NOMO-1 treated with DMSO at 0.1 percent for 48 hours (cell line): ENCODE results near the gene ZBTB9.

ENCODE experiments used
- DNase-seq: peaks from one replicate; lab custom pipeline; 2025; ENCODE audit not compliant: unreplicated experiment; lab: John Stamatoyannopoulos, UW

ZBTB9 gene

GRCh38 chr6:33454009-33454946 lies at the start of gene ZBTB9:
Gene ZBTB9, plus strand, starts transcription at chr6:33454576. Its CDS starts 525 bp downstream, at chr6:33455101.
- peak; percentile 96 for DNase-seq

DNA sequence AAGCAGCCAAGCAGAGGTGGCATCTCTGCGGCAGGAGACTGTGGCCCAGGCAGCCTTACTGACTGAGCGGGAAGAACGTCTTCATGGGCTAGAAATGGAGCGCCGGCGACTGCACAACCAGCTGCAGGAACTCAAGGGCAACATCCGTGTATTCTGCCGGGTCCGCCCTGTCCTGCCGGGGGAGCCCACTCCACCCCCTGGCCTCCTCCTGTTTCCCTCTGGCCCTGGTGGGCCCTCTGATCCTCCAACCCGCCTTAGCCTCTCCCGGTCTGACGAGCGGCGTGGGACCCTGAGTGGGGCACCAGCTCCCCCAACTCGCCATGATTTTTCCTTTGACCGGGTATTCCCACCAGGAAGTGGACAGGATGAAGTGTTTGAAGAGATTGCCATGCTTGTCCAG lies 49.5 kb upstream of the ZBTB9 start:
- no peak for DNase-seq

GRCh38 chr6:33405386-33405940 lies 48.9 kb upstream of the ZBTB9 start:
- no peak for DNase-seq

- DNase-seq = no peak
These were observed 48.2 kb upstream of the ZBTB9 start for GRCh38 chr6:33406126-33406525.

GRCh38 chr6:33407132-33407718 lies 47.2 kb upstream of the ZBTB9 start:
- no peak for DNase-seq

DNA sequence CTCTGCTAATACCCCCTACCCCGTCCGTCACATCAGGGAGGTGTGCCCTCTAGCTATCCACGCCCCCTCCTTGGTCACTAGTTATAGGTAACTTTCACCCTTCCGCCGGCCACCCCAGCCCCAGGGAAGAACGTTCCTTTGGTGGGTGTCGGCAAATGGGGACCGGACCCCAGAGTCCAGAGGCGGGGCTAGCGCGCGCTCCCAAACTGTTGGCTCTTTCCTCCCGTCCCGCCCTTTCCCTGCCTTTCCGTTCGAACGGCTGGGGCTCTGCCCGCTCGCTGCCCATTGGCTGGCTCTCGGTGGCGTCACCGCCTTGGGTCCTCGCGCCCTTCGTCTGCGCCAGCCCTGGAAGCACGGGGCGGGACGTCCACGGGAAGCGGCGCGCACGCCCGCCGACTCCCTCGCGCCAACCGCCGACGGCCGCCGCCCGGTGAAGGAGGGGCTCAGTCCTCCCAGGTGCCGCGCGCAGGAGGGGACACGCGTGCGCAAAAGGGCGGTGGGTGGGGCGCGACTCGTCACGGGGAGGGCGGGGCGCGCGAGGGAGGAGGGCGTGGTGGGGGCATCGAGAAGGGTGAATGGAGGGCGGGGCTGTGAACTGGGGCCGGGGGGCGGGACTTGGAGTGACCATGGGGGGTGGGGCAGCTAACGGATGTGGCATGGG lies 44.2 kb upstream of the ZBTB9 start:
- DNase-seq = peak; percentile 96

DNA sequence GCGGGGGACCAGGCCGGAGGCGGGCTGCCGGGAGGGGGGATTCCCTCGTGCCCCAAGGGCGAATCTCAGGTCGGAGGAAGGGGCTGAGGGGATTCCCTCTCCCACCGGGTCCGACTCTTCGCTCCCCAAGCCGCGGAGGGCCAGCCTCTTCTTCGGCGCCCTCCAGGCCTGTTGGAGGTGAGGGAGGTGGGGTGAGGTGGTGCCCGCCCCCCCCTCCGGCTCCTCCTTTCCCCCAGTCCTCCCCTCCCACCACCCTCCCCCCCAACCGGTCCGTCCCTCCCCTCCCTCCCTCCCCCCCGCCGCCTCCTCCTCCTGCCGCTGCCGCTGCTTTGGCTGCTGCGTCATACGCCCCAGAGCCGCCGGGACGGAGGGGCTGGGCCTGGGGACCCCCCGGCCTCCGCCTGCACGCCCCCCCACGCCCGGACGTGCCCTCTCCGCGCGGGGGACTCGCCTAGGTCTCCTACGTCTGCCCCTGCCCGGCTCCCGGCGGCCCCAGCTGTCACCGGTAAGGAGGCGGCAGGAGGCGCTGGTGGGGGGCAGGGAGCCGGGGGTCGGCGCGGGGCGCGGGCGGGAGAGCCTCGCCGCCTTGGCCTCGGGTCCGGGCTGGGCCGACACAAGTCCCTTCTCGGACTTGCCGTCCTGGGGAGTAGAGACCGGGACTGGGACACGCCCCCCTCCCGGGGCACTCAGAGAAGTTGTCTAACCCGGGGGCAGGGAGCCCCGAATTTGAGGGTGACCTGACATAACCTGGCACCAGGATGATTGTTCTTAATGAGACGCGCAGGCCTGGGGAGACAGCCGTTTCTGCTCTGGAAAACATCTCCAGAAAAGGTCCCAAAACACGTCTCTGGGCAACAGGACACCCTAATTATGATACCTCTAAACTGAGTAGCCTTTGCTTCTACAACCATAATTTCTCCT lies 43.4 kb upstream of the ZBTB9 start, which contains the start of gene PHF1:
Gene PHF1, plus strand, starts transcription at position 304 of the 921 bp plus-strand sequence. CDS start 1,250 bp downstream, outside the sequence.
- DNase-seq = peak; percentile 79

DNA sequence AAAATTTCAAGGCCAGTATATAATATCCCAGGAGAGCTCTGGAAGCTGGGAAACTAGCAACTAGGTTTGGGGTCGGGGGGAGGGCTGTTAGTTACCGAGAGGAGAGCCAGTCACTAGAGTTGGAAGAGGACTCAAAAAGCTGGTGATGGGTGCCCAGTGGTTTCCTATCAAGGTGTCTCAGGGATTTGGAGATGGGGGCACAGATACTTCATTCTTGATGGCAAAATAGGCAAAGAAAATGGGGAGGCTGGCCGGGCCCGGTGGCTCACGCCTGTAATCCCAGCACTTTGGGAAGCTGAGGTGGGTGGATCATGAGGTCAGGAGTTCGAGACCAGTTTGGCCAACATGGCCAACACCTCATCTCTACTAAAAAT lies 42.8 kb upstream of the ZBTB9 start:
- DNase-seq = no peak

DNA sequence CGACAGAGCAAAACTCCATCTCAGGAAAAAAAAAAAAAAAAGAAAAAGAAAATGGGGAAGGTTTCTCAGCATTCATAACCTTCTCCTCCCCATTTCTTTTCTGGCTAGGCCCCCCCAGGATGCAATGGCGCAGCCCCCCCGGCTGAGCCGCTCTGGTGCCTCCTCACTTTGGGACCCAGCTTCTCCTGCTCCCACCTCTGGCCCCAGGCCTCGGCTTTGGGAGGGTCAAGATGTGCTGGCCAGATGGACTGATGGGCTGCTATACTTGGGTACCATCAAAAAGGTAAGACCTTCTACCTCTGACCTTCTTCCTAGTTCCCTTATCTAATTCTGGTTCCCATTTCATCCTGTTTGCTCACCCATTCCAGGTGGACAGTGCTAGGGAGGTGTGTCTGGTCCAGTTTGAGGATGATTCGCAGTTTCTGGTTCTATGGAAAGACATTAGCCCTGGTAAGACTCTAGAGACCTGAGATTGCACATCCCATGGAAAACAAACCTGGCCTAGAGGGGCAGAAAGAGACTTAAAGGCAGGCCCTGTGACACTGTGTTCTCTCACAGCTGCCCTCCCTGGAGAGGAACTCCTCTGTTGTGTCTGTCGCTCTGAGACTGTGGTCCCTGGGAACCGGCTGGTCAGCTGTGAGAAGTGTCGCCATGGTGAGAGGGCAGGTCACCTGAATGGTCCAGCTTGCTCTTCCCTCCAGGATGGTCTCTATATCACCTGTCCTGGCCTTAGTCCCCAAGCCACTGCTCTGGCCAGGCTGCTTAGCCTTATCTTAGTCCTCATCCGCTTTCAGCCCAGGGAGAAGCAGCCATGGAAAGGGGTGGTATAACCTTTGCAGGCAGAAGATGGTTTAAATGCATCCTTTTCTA lies 42.0 kb upstream of the ZBTB9 start:
- DNase-seq = no peak

- DNase-seq = no peak
These were observed 40.9 kb upstream of the ZBTB9 start for GRCh38 chr6:33413241-33414120.

GRCh38 chr6:33414592-33415271 lies 39.6 kb upstream of the ZBTB9 start:
- no peak for DNase-seq

- DNase-seq = no peak
These were observed 38.5 kb upstream of the ZBTB9 start for GRCh38 chr6:33415831-33416230.

- DNase-seq = no peak
These were observed 37.8 kb upstream of the ZBTB9 start for GRCh38 chr6:33416386-33417127.

GRCh38 chr6:33417128-33417902 lies 37.1 kb upstream of the ZBTB9 start:
- DNase-seq = no peak

GRCh38 chr6:33417903-33418689 lies 36.3 kb upstream of the ZBTB9 start, which contains the start of gene CUTA:
Gene CUTA, minus strand, starts transcription at chr6:33418107. Its CDS starts 107 bp downstream, at chr6:33418000.
- DNase-seq = peak; percentile 100
